ENCODE results near the gene PPM1L.

DNA sequence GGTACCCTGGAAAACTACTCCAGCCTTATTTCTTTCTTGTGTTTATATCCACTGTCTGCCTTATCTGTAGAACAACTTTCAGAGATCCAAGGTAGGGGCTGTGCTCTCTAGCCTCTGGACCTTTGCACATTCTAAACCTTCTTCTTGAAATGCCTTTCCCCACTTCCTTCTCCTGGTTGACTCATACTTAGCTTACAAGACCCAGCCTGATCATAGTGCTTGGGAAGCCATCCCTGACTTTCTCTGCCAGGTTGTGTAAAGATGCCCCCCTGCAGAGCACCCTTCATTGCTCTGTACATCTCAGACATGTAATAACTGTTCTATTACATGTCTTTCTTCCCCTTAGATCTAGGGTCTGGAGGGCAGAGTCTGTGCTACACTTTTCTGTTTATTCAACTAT is 50.1 kb downstream of the PPM1L start:
- TF ChIP-seq, protein P1, sequence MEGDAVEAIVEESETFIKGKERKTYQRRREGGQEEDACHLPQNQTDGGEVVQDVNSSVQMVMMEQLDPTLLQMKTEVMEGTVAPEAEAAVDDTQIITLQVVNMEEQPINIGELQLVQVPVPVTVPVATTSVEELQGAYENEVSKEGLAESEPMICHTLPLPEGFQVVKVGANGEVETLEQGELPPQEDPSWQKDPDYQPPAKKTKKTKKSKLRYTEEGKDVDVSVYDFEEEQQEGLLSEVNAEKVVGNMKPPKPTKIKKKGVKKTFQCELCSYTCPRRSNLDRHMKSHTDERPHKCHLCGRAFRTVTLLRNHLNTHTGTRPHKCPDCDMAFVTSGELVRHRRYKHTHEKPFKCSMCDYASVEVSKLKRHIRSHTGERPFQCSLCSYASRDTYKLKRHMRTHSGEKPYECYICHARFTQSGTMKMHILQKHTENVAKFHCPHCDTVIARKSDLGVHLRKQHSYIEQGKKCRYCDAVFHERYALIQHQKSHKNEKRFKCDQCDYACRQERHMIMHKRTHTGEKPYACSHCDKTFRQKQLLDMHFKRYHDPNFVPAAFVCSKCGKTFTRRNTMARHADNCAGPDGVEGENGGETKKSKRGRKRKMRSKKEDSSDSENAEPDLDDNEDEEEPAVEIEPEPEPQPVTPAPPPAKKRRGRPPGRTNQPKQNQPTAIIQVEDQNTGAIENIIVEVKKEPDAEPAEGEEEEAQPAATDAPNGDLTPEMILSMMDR (IDR thresholded peaks at IDR 0.05), result no peak
- no peak for TF ChIP-seq POLR2A (IDR thresholded peaks at IDR 0.05)
- no peak for TF ChIP-seq POLR2AphosphoS5 (IDR thresholded peaks at IDR 0.05; ENCODE audit: insufficient read depth in 1 of 2, low read depth in 1 of 2)

All from vagina (tissue), 2 donors.